ENCODE results near the gene COA3.

Gene COA3

GRCh38 chr17:42817866-42818265 lies 19.4 kb upstream of the COA3 start:
- DNase-seq: no peak

GRCh38 chr17:42814633-42815399 lies 16.3 kb upstream of the COA3 start:
- no peak for DNase-seq

GRCh38 chr17:42809250-42809649 lies 10.7 kb upstream of the COA3 start:
- DNase-seq: peak in 1 of 2 experiments; percentile 0

GRCh38 chr17:42806249-42806648 lies 7.7 kb upstream of the COA3 start:
- DNase-seq: no peak

- no peak for DNase-seq
Measured at GRCh38 chr17:42804918-42805367, 6.4 kb upstream of the COA3 start.

GRCh38 chr17:42803074-42803883 lies 4.8 kb upstream of the COA3 start:
- DNase-seq: no peak

- no peak for DNase-seq
Measured at GRCh38 chr17:42798011-42798382, 507 bp downstream of the COA3 start.

DNA sequence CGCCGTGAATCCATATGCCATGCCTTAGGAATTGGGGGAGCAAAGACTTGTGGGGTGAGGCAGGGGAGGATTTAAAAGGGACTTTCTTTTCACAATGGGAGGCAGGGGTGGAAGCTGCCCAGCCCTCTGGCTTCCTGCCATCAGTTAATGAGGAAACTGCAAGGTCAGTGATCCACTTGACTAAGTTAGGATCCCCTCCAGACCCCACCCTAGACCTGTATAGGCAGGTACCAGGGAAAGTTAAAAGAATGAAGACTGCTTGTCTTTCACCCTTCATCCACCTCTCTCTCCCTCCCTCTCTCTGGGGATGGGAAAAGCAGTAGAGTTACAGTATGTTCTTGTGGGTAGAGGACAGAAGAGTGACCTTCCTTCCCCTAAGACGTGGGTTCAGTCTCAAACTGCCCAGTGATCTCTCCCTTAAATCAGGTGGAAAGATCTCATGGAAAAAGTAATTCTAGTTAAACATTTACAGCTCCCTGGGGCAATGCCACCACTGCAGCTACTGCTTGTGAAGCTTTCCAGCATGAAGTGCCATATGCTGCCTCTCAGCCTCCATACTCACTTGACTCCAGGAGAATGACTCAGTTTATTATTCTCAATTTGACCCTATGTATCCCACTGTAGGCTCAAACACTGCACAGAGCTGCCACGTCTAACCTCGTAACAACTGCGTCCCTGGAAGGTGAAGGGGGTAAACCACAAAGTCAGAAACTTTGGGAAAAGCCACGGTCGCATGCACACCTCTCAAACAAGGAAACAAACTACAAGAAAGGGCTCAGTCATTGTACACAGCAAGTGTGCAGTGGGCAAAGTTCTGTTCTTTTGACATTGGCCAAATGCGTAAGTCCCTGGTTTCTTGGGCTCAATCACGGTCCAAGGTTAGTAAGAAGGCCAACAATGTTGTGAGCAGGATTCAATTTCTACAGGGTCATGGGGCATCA lies 1.2 kb downstream of the COA3 start:
- DNase-seq: no peak

- no peak for DNase-seq
Measured at GRCh38 chr17:42796066-42796758, 2.3 kb downstream of the COA3 start.

- DNase-seq: no peak
Measured at GRCh38 chr17:42795465-42795864, 3.0 kb downstream of the COA3 start.

DNA sequence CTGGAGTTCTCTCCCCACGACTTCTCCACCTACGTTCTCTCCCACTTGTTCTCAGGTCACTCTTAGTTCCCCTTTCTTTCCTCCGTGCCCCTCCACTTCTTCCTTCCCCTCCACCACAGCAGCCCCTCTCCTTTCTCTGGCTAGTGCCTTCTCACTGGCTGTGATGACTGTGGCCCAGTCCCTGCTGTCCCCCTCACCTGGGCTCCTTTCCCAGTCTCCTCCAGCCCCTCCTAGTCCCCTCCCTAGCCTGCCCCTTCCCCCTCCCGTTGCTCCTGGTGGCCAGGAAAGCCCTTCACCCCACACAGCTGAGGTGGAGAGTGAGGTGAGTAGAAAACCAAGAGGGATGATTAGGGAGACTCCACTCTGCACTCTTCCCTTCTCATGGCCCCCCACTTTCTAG lies 3.4 kb downstream of the COA3 start:
- no peak for DNase-seq

GRCh38 chr17:42792545-42792944 lies 6.0 kb downstream of the COA3 start:
- no peak for DNase-seq

DNA sequence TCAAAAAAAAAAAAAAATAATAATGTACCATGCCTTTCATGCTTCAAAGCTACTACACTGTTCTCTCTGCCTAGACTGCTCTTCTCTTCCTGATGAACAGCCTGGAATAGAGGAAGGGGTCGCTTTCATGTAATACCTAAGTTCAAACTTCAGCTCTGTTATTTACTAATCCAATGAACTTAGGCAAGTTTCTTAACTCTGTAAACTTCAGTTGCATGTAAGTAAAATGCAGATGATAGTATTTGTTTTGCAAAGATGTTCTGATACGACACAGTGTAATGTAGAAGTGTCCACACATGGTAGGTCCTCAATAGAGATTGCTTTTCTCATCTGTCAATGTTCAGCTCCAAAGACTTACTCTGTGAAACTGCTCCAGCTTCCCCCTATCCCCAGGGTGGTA lies 6.6 kb downstream of the COA3 start:
- DNase-seq: no peak

DNA sequence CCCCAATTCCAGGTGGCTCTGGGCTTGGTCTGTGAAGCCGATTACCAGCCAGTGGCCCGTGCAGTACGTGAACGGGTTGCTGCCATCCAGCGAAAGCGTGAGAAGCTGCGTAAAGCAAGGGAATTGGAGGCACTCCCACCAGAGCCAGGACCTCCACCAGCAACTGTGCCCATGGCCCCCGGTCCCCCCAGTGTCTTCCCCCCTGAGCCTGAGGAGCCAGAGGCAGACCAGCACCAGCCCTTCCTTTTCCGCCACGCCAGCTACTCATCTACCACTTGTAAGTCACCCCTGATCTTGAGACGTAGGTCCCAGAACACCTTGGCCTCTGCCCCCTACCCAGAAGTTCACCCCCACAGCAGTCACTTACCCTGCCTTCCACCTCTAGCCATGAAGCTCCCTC lies 11.2 kb downstream of the COA3 start:
- no peak for DNase-seq

DNA sequence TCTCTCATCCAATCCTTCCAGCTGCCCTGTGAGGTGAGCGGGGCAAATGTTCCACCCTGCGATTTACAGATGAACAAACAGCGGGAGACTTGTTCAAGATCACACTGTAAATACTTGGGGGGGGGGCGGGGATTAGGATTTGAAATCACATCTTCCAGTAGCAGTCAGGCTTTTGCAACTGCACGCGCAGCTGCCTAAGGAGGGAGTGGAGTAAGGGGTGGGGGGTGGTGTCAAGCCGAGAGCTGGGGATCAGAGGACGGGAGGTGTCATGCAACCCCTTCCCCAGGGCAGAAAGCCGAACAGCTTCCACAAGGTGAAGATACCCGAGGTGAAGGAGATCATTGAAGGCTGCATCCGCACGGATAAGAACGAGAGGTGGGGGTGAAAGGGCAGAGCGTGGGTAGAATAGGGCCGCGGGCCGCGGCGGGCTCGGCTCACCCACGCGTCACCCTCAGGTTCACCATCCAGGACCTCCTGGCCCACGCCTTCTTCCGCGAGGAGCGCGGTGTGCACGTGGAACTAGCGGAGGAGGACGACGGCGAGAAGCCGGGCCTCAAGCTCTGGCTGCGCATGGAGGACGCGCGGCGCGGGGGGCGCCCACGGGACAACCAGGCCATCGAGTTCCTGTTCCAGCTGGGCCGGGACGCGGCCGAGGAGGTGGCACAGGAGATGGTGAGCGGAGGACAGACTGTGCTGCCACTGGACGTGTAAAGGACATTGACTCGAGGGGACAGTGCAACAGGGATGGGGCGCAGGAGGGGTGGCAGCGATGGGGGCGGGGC lies 13.5 kb downstream of the COA3 start:
- DNase-seq: no peak

DNA sequence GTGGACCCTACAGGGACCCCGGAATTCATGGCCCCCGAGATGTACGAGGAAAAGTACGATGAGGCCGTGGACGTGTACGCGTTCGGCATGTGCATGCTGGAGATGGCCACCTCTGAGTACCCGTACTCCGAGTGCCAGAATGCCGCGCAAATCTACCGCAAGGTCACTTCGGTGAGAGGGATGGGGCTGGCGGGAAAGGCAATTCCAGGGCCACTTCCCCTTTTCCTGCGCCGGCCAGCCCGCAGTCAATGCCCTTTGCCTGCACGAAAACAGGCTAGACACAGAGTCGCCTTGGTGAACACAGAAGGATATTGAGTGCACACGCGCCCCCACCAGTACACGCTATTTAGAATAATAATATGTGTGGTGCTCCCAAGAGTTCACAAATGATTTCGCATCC lies 14.1 kb downstream of the COA3 start:
- DNase-seq: no peak

DNA sequence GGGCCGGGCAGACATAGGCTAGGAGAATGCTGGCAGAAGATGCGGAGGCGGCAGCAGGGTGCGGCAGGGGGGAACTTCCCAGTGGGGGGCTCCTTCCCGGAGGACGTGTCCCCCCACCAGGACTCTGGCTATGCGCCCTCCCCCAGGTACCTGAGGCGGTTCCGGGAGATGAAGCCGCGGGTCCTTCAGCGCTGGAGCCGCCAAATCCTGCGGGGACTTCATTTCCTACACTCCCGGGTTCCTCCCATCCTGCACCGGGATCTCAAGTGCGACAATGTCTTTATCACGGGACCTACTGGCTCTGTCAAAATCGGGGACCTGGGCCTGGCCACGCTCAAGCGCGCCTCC lies 14.7 kb downstream of the COA3 start:
- DNase-seq: no peak

GRCh38 chr17:42783062-42783790 lies 15.3 kb downstream of the COA3 start:
- DNase-seq: no peak

DNA sequence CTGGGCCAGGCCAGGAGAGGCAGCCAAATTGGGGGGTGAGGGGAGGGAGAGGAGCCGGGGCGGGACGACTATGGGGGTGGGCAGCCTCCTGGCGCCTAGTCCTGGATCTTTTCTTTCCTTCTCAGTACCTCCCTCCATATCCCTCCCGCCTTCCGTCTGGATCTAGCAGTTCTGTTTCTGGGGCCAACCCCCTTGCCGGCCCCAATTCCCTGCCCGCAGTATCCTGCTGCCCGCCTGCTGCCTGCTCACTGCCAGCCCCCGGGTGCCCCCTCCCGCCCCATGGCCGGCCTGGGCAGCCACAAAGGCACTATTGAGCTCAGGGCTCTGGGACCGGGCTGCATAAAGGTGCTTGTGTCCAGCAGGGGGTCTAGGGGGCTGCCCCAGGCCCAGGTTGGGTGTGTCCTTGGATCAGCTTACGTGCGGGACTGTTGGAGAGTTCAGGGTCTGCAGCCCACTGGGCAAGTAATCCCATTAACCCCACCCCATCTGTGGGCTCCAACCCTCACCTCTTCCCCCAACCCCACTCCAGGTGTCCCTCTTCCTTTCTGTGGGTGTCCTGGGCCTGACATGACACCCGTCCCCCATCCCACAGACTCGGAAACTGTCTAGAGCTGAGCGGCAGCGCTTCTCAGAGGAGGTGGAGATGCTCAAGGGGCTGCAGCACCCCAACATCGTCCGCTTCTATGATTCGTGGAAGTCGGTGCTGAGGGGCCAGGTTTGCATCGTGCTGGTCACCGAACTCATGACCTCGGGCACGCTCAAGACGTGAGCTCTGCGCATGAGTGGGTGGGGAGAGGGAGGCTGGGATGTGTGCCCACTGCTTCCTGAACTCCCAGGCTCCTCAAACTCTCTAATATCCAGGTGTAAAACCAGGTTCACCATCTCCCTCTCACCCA lies 16.1 kb downstream of the COA3 start:
- DNase-seq: no peak

GRCh38 chr17:42781639-42782165 lies 16.8 kb downstream of the COA3 start:
- no peak for DNase-seq
